Breast epithelium (tissue), 4 donors: ENCODE measurements around the gene GAB2. TPM values are rescaled to one million over a fixed set of nuclear protein-coding genes. Genes with fewer than 3 reads are reported as not detected.

Experiments
- DNase-seq, 2 donors: peaks; one replicate each; pipeline ENCODE4 v3.0.0-alpha.2; 2019; ENCODE audit warnings: low spot score in 2 of 2
- H3K27ac ChIP-seq, 2 donors: fragments of 200-600 bp; sonication (generic) in 1 of 2; one replicate each; pipeline ENCODE4 v1.5.1; 2016 to 2019; ENCODE audit warnings: mild to moderate bottlenecking in 1 of 2
- H3K27me3 ChIP-seq, 2 donors: fragments of 200-600 bp; sonication (generic) in 1 of 2; one replicate each; pipeline versions ENCODE4 v1.5.1 to v1.6.0; 2017 to 2019; ENCODE audit warnings: control low read depth in 1 of 2, mild to moderate bottlenecking in 1 of 2
- H3K36me3 ChIP-seq: fragments of 200-600 bp; one replicate; pipeline ENCODE4 v1.5.1; 2019
- H3K4me1 ChIP-seq, 2 donors: fragments of 200-600 bp; sonication (generic); one replicate each; pipeline ENCODE4 v1.5.1; 2016 to 2019; ENCODE audit warnings: control low read depth in 1 of 2
- H3K4me3 ChIP-seq, 3 donors: fragments of 200-600 bp; sonication (generic); 1 replicate in 2 of 3; 2 replicates in 1 of 3; pipeline ENCODE4 v1.5.1; 2016 to 2019; ENCODE audit warnings: mild to moderate bottlenecking in 3 of 3, moderate library complexity in 2 of 3
- H3K9me3 ChIP-seq, 2 donors: fragments of 200-600 bp; sonication (generic) in 1 of 2; one replicate each; pipeline ENCODE4 v1.5.1; 2016 to 2019; ENCODE audit warnings: control low read depth in 1 of 2
- POLR2A ChIP-seq: fragments of 450-650 bp; IDR thresholded peaks from one replicate; pipeline ENCODE4 v1.6.1; 2016; ENCODE audit warnings: antibody characterized with exemption, mild to moderate bottlenecking, moderate library complexity
- POLR2AphosphoS5 ChIP-seq, 3 donors: sonication (generic); formaldehyde crosslinking; IDR thresholded peaks; one replicate each; pipeline ENCODE4 v1.6.1; 2017; ENCODE audit warnings: antibody characterized with exemption in 3 of 3
- intact Hi-C: fragments of 100-400 bp; cut with DNase I; formaldehyde crosslinking; loops from one replicate; pipeline ENCODE4 v1.15.1; 2023; ENCODE audit warnings: low total_unique reads
- total RNA-seq, 3 donors: library from RNA; depleted of rRNA; stranded (reverse); fragments of >200 nt; gene quantifications; one replicate each; pipeline ENCODE4 v1.1.0, GENCODE V29; 2016
- TF ChIP-seq, protein P1 (sequence below), 3 donors: fragments of 450-650 bp; IDR thresholded peaks; one replicate each; pipeline ENCODE4 v1.5.1; 2016 to 2017; ENCODE audit warnings: antibody characterized with exemption in 3 of 3, mild to moderate bottlenecking in 3 of 3, moderate library complexity in 3 of 3

GAB2 gene
- total RNA-seq, 3 donors from 2014 or later = 22.9 to 43.8 (median 24.9) TPM

DNA sequence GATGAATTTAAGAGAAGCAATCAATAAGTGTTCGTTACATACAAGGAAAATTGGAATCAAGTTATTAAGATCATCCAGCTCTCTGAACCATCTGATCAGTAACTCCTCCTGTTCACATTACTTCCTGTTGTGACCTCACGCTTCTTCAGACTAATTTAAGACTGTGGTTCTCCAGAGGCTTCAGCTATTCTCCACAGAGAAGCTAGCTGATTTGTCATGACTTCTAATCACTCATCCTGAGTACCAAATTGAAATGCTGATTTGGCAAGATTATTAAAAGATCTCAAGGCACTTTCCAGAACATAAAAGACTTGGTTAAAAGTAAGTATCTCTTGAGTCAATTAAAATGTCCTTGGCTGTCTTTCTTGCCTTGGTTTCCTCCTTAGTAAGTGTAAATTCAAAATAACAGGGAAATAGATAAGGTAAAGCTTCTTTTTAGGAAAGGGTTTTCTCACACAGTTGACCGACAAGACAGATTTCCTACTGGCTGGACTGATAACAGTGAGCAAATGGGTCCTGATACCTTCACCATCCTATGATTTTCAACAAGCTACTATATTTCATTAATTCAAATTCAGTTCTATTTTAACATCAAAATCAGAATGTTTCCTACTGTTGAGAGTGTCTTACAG lies 38.5 kb downstream of the GAB2 start:
- TF ChIP-seq, protein P1, sequence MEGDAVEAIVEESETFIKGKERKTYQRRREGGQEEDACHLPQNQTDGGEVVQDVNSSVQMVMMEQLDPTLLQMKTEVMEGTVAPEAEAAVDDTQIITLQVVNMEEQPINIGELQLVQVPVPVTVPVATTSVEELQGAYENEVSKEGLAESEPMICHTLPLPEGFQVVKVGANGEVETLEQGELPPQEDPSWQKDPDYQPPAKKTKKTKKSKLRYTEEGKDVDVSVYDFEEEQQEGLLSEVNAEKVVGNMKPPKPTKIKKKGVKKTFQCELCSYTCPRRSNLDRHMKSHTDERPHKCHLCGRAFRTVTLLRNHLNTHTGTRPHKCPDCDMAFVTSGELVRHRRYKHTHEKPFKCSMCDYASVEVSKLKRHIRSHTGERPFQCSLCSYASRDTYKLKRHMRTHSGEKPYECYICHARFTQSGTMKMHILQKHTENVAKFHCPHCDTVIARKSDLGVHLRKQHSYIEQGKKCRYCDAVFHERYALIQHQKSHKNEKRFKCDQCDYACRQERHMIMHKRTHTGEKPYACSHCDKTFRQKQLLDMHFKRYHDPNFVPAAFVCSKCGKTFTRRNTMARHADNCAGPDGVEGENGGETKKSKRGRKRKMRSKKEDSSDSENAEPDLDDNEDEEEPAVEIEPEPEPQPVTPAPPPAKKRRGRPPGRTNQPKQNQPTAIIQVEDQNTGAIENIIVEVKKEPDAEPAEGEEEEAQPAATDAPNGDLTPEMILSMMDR (IDR thresholded peaks at IDR 0.05) = no peak
- TF ChIP-seq POLR2AphosphoS5 (IDR thresholded peaks at IDR 0.05) (no peak), POLR2A (no peak)
- Histone ChIP-seq H3K27me3 (no peaks in the 10 kb centered on the region), H3K4me3 (no peak overlapping the region), H3K4me1 (no peaks in the 10 kb centered on the region), H3K36me3 (no peaks in the 10 kb centered on the region), H3K27ac (no peak overlapping the region), H3K9me3 (no peaks in the 10 kb centered on the region)
- intact Hi-C loops = no loop called here
- DNase-seq = no peak

DNA sequence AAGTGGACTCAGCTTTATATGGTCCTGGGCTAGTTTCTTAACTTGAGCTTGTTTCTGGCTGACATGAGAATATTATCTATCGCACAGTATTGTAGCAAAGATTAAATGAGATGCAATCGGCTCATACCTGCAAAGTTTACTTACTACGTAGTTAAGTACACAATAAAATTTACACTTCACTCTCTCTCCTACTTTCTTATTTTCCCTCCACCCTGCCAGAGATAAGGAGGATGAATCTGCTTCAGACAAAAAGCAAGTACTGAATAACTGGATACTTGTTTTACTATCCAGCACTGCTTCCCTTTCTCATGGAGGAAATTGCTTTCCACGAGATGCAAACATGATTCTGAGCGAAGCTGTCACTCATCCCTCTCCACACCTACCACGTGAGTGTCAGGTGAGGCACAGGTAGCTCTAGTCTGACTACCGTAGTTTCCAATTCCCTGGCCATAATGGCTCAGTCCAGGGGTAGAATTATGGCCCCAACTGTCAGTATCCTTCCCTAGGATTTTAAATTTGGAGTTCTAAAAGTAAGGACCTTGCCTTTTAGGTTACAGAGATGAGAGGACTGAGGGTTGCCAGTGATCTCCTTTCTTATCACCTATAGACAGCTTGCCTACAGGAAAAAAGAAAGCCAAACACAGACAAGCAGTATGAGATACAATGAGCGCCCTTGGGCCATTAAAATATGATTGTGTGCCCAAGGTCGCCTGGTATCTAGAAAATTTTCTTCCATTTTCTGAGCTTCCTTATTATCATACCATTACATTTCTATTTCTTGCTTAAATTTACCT lies 39.8 kb downstream of the GAB2 start:
- H3K4me1 ChIP-seq = no peaks in the 10 kb centered on the region
- H3K4me3 ChIP-seq = no peak overlapping the region
- no peaks in the 10 kb centered on the region for H3K9me3 ChIP-seq
- intact Hi-C loops = no loop called here
- DNase-seq = no peak
- no peak overlapping the region for H3K27ac ChIP-seq
- TF ChIP-seq POLR2A (no peak), POLR2AphosphoS5 (IDR thresholded peaks at IDR 0.05) (no peak)
- TF ChIP-seq, protein P1 (IDR thresholded peaks at IDR 0.05) = no peak
- H3K27me3 ChIP-seq = no peaks in the 10 kb centered on the region
- no peaks in the 10 kb centered on the region for H3K36me3 ChIP-seq

DNA sequence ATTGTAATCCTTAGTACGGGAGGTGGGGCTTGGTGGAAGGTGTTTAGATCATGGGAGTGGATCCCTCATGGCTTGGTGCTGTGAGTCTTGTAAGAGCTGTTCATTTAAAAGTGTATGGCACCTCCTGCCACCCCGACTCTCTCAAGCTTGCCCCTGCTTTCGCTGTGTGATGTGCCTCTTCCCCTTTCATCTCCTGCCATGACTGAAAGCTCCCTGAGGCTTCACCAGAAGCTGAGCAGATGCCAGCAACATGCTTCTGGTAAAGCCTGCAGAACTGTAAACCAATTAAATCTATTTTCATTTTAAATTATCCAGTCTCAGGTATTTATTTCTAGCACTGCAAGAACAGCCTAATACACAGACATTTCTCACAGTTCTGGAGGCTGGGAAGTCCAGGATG lies 40.8 kb downstream of the GAB2 start:
- no peak overlapping the region for H3K27ac ChIP-seq
- H3K27me3 ChIP-seq = no peaks in the 10 kb centered on the region
- no peaks in the 10 kb centered on the region for H3K9me3 ChIP-seq
- no peaks in the 10 kb centered on the region for H3K36me3 ChIP-seq
- H3K4me3 ChIP-seq = no peak overlapping the region
- no peaks in the 10 kb centered on the region for H3K4me1 ChIP-seq
- no peak for TF ChIP-seq POLR2AphosphoS5 (IDR thresholded peaks at IDR 0.05)
- TF ChIP-seq, protein P1 (IDR thresholded peaks at IDR 0.05) = no peak
- TF ChIP-seq POLR2A = no peak
- intact Hi-C loops = no loop called here
- DNase-seq = no peak

DNA sequence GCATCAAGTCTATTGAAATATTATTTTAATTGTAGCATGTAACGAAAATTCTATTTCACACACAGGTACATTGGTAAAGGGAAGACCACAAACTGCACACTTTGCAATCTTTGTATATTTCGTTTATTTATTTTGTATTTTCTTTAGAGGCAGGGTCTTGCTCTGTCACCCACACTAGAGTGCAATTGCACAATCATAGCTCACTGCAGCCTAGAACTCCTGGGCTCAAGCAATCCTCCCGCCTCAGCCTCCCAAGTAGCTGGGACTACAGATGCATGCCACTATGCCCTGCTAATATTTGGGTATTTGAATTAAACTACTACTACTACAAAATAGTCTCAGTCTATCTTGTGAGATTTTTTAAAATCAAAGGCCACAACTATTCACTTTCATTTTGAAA lies 42.7 kb downstream of the GAB2 start:
- DNase-seq = no peak
- Histone ChIP-seq H3K27ac (no peak overlapping the region), H3K36me3 (no peaks in the 10 kb centered on the region), H3K4me3 (no peak overlapping the region), H3K4me1 (no peaks in the 10 kb centered on the region), H3K9me3 (no peaks in the 10 kb centered on the region), H3K27me3 (no peaks in the 10 kb centered on the region)
- intact Hi-C loops = no loop called here
- TF ChIP-seq POLR2AphosphoS5 (IDR thresholded peaks at IDR 0.05) (no peak), POLR2A (no peak)
- TF ChIP-seq, protein P1 (IDR thresholded peaks at IDR 0.05) = no peak

DNA sequence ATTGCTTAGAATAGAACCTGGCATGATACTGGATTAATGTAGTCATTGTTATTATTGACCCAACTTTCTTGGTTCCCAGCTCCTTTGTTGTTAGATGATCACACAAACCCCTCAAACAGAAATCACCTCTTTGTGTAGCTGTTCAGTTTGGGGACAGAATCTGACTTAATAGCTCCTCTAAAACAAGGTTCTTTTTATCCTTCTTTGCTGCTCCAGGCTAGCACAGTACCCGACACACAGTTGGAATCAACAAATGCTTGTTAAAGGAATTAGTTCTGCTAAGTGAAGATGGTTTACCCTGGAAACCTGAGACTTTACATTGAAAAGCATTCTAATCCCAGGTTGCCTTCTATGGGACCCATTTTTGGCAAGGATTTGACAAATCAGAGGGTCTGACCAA lies 43.9 kb downstream of the GAB2 start:
- Histone ChIP-seq H3K27ac (peak overlapping the region in 1 of 2 donors; percentile 21), H3K27me3 (no peaks in the 10 kb centered on the region), H3K4me3 (no peak overlapping the region), H3K36me3 (no peaks in the 10 kb centered on the region), H3K9me3 (no peaks in the 10 kb centered on the region), H3K4me1 (no peaks in the 10 kb centered on the region)
- no peak for TF ChIP-seq POLR2A
- TF ChIP-seq, protein P1 (IDR thresholded peaks at IDR 0.05) = no peak
- DNase-seq = no peak
- intact Hi-C loops = no loop called here
